NOMO-1 (cell line): ENCODE measurements around the gene HELB.

Experiments
- DNase-seq, 2 experiments: peaks; one replicate each; lab custom pipeline; 2025; ENCODE audit not compliant: unreplicated experiment in 2 of 2; lab: John Stamatoyannopoulos, UW

Gene HELB

DNA sequence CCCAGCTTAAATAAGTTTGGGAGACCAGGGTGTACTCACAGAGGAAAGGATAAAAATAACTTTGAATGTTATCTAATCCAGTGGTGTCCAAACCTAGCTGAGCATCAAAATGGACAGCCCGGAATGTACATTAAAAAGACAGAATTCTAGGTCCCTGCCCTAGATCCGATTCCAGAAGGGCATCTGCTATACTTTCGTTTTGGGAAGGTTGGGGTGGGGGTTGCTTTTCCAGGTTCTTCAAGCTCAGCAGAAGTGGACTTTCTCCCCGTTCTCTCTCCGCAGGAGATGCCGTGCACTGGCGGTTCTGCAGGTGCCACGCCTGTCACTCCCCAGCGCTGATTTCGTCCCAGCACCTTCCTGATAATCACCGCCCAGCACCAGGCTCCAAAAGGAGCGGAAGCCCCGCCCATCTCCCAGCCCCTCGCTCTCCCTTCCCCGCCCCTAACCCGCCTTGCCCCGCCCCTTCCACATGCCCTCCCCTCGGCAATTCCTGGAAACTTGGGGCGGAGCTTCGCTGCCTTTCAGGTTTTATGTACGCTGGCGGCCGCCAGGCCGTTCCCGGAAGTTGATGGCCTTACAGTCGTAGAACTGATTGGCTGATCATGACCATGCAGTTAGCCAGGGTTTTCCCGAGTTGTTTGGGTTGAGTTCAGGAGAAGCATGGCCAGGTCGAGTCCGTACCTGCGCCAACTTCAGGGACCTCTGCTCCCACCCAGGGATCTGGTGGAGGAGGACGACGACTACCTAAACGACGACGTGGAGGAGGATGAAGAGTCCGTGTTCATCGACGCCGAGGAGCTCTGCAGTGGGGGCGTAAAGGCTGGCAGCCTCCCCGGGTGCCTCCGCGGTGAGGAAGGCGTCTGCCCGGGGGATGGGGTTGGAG is at the start of gene HELB:
TSS of gene HELB (plus strand) at position 550 of the 883 bp plus-strand sequence. CDS start at position 661, 111 bp downstream.
- DNase-seq = peak; percentile 95 to 97

DNA sequence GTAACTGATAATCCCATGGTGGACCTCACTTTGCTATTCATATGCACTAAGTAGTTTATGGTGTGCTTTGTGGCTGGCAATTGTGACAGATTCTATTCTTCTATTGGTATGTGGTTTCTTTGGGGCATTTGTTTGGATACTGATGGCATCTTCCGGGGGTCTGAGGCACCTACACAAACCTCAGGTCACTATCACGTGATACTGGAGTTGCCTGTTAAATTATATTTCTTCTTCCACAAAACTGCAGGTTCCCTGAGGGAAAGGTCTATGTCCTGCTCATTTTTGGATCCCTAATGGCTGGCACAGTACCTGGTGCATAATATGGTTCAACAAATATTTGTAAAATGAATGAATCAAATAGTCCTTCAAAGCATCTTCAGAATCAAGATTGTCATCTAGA is 49.5 kb upstream of the HELB start:
- no peak for DNase-seq

DNA sequence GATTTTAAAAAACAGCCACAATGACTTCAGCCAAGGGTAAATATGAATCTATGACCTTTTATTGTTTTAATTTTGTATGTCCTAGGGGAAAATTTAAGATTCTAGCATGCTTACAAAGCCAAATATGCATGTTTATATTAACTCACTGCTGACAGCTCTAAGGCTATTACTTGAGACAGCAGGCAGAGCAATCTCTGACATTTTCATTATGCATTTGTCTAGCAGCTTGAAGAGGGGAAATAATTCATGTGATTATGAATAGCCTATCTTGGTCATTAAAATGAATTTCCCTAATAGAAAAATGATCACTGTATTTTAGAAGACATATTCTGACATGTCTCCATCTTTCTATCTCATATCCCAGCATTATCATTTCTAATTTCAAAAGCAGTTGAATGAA is 46.6 kb upstream of the HELB start:
- DNase-seq = no peak

DNA sequence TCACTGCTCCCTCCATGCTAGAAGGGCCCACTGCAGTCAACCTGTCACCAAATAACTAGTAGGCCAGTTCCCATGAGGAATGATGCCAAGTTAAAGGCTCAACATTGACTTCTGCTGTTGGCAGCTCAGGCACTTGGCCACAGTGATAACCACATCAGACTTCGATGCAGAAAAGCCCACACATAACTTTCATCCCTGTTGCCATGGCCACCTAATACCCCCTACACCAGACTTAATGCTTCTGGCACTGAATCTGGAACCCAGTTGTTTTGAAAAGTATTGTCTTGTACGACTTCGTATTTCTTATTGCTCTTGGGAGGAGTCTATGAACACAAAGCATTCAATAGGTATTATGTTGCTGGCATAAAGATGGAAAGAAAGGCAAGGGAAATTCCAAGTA is 44.3 kb upstream of the HELB start:
- no peak for DNase-seq

DNA sequence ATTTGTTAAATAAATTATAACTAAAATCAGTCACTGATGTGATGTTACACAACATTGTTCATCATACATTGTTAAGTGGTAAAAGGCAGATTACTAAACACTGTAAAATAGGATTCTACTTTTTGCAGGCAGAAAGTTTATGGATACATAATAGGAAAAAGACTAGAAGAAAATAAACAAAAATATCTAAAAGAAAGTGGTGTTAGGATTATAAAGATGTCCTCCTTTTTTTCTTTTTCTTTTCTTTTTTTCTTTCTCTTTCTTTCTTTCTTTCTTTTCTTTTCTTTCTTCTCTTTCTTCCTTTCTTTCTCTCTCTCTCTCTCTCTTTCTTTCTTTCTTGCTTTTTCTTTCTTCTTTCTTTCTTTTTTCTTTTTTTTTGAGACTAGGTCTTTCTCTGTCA is 39.6 kb upstream of the HELB start:
- DNase-seq = no peak

DNA sequence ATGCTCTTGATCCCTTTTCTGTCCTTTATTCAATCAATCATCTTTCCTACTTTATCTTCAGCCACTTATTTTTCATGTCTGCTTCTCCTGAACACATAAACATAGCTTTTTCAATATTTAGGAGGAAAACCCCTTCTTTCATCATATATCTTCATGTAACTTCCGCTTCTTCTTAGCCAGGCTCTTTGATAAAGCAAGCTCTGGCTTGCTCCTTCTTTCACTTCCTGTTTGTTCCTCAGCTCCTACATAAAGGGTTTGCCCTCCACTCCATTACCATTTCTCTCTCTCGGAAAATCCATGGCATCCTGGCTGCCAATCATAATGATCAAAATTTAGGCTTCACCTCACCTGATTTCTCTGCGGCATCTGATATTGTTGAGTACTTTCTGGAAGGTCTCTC is 33.7 kb upstream of the HELB start:
- peak; percentile 80 to 97 for DNase-seq

DNA sequence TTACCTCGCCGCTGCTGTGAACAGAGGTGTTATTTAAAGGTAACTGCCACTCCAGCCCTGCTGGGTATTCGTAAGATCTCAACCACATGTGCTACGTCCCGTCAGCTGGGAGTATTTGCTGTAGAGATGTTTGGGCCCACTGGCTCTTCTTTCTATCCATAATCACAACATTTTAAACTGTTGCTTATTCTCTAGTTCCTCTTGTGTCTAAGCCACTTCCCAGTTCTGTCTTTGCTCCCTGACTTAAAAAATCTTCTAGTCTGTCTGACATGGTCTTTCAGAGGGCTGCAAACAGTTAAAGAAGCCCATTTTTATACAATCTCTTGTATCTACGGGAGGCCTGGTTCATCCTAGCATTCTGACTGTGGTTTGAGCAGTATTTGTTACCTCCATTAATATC is 33.2 kb upstream of the HELB start:
- peak; percentile 41 to 69 for DNase-seq

DNA sequence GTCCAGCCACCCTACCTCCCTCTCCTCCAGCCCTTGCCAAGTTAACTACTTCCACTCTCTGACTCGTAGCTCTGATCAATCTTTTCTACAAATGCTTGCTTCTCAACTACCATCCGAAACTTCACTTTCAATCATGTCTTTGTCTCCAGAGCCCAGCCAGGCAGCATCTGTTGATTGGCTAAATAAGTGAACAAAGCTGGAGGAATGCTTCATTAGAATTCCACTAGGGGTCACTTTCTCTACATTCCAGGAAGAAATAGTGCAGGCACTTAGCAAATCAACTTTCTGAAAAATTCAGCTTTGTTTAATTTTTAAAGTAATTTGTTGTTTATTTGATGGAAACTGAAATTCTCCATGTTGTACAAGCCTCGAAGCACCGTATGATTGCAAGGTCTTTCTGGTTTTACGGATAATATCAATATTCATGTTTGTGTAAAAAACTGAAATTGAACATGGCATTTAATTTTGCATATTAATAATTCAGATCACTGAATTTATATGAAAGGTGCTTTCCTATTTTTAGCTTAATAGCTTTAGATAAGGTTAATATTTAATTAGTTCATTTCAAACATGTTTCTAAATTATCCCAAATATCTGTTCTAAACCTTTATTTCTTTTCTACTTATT is 32.4 kb upstream of the HELB start:
- peak; percentile 41 to 76 for DNase-seq

DNA sequence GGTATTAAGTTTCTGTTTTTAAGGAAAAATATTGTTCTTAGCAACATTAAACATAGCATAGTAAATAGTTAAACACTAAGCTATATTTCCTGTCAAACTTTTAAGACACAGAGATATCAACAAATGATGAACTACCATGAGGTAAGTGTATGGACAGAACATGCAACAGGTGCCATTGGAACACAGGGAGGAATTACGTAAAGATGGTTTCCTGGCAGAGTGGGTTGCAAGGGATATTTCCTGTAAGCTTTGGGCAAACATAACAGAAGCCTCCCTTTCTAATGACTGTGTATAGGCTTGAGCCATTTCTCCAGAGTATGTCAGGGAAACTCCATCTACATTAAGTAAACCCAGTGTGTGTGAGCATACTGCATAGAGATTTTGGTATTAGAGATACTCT is 31.7 kb upstream of the HELB start:
- no peak for DNase-seq

DNA sequence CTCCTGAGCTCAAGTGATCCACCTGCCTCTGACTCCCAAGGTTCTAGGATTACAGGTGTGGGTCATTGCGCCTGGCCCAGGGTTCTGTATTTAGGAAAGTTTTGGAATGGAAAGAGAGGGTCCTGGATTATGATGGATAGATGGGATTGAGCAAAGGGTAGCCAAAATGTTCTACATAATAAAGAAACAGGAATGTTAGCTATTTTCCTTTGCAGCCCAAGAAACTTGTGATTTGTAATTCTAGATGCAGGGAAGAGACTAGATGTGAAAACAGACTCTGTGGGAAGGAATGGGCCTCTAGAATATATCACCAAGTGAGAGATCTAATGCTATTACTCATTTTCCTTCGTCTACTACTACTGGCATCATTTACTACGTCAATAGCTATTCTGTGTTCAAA is 29.6 kb upstream of the HELB start:
- DNase-seq = no peak

DNA sequence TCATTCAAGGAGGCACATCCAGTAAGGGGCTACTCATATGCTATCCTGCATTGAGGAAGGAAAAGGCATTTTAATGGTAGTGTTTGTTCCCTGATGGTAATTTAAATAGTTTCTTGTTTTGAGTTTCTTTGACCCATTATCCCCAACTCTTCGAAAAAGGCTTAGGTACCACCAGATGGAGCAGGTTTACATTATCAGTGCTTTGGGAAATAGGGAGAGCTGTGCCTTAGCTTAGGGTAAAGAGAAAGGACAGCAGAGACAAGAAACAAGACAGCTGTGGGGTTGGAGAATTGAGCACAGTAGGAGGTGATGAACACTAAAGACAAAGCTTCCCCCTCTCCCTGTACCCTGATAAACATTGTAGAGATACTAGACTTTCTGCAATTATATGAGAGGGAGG is 29.1 kb upstream of the HELB start:
- DNase-seq = no peak

DNA sequence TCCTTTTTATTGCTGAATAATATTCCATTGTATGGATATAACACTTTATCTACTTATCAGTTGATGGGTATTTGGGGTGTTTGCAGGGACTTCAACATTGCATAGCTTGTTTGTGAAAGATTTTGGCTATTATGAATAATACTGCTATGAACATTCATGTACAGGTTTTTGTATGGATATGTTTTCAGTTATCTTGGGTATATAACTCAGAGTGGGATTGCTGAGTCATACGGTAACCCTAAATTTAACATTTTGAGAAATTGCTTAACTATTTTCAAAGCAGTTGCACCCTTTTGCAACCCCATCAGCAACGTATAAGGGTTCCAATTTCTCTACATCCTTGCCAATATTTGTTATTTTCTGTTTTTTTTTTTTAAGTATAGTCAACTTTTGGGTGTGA is 27.3 kb upstream of the HELB start:
- DNase-seq = peak in 1 of 2 experiments; percentile 14

DNA sequence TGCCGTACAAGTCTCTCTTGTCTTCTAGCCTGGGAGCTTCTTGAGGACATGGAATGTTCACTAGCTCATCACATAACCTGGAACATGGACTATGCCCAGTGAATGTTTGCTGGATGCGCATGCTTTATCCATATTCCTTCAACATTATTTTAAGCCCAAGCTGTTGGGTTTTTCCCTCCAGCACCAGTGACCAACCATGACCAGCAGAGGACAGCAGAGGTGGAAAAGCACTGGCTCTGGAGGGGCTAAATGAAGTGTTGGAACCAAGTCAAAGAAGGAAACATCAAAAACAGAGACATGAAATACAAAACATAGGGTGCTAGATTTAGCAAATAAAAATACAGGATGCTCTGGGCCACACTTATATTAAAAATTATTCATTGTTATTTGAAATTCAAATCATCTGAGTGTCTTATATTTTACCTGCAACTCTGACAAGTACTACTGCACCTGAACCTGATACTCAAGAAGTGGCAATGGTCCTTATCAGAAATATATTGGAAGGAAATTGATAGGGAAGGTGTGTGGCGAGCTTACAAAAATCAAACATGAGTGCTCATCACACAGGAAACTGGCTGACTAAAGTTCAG is 23.1 kb upstream of the HELB start:
- DNase-seq = peak in 1 of 2 experiments; percentile 25

DNA sequence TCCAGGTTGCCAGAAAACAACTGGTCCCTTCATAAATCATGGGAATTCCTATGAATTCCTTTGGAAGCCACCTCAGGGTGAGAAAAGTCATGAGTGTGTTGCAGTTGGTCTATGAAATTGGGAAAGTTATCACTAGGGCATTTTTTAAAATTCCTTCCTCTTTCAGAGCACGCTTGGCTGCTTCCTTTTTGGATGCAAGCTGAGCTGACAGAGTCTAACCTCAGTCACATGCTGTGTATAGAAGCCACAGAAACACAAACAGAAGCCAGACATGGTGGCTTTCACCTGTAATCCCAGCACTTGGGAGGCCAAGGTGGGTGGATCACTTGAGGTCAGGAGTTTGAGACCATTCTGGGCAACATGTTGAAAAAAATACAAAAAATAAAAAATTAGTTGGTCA is 21.7 kb upstream of the HELB start:
- peak; percentile 34 to 45 for DNase-seq

DNA sequence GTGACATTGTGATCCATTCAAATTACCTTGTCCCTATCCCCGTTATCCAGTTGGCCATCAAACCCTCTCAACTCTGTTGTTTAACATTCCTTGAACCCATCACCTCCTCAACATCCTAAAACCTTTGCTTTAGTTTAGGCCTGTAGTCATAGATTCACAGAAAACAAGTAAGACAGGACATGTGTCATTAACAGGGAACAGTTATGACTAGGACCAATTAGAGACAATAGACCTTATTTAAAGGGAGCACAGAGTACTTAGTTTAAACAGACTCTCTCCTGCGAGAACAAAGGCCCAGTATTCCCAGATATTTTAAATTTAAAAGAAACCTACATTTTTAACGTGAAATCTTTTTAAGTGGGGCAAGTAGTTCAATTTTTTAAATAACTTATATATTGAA is 20.0 kb upstream of the HELB start:
- DNase-seq = no peak

DNA sequence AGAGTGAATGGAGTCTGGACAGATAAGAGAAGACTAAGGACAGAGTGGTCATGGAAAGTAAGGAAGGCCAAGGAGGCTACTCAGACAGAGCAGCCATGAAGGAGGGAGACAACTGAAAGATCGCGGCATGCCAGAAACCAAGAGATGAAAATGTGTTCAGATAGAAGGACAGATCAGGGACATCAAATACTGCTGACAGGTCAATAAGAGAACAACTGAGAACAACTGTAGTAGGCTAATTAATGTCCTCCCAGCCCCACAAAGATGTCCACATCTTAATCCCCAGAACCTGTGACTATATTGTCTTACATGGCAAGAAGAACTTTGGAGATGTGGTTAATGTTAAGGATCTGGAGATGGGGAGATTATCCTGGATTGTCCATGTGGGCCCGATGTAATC is 15.0 kb upstream of the HELB start:
- DNase-seq = no peak

DNA sequence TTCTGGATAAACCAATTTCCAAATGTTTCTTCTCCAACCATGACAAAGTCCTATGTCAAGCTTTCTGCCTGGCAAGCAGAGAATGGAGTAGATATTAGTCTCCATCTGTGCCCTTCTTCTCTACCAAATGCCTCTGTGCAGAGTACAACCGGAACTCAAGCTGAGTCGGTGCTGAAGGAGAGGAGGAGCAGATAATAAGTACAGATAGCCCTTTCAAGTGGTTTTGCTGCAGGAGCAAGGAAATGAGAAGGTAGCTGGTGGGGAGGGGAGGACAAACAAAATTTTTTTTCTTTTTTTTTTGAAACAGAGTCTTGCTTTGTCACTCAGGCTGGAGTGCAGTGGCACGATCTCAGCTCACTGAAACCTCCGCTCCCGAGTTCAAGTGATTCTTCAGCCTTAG is 14.2 kb upstream of the HELB start:
- DNase-seq = no peak

DNA sequence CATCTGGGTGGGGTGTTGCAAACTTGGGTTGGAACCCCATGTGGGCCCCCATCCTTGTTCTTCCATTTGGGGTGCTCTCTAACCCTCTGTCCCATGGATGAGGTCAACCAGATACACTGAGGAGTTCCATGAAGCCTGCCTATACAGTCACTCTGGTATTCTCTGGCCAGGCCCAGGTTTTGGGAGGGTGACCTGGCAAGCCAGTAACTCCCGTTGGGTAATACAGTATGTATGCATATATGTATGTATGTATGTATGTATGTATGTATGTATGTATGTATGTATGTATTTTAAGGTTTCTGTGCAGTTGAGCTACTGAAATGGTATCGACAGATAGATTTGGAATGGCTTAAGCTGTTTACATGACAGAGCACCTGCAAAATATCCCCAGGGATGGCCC is 12.8 kb upstream of the HELB start:
- no peak for DNase-seq

DNA sequence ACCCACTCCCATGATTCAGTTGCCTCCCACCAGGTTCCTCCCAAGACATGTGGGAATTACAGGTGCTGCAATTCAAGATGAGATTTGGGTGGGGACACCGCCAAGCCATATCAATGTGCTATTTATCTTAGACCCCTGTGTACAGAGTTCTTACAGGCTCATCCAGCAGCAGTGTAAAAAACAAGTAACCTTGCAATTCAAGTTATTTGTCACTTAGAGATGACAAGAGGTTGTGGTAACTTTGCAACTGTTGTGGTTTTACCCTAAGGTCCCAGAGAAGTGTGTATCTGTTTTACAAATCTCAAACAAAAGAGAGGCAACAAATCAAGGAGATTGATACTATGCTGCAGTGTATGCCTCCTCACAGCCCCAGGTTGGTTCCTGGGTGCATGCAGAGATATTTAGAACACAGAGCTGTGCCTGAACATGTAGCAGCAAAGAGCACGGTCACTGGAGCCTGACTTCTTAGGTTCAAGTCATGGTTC is 11.5 kb upstream of the HELB start:
- no peak for DNase-seq

DNA sequence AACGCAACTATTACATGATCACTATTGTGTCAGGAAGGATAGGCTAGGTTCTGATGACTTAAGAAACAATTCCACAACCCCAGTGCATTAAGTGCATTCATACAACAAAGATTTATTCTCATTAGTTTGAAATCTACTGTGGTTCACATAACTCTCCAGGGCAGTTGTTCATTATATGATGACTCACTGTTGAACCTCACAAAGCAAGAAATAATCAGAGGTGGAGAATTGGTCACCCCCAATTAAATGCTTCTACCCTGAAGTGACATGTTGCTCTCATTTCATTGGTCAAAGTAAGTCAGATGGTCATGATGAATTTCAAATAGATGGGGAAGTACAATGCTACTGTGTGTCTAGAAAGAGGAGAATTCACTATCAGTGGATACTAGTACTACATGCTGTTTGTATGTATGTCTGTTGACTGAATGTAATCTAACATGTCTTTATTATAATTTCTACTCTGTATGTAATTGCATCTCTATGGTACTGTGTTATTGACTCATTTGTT is 6.1 kb upstream of the HELB start:
- no peak for DNase-seq

DNA sequence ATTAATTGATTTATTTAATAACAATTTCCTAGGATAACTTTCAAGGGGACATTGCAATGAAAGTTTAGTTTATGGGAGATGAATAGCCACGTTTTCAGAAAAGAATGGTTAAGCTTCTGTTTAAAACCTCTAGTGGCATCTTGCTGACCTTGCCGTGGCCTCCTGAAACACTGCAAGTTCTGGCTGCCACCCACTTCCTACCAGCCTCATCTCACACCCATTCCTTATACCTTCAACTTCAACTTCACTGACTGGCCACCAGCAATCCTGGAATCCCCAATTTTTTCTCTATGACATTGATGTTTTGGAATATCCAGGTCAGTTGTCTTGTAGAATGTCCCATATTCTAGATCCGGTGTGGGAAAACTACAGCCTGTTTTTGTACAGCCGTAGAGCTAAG is 5.2 kb upstream of the HELB start:
- no peak for DNase-seq

DNA sequence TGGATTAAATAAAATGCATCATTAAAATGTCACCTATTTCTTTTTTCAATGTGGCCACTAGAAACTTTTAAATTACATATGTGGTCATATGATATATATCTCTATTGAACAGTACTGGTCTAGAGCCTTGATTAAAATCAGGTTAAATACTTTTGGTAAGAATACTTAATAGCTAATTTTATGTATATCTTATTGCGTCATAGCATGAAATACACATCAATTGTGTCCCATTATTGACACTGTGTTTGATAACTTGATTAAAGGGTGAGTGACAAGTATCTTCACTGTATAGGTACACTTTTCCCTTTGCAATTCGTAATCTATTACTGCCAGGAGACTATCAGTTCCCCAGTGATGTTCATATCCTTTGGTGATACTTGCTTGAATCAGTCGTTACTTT is 4.4 kb upstream of the HELB start:
- DNase-seq = no peak
